ENCODE results near the gene CLIC5.

DNA sequence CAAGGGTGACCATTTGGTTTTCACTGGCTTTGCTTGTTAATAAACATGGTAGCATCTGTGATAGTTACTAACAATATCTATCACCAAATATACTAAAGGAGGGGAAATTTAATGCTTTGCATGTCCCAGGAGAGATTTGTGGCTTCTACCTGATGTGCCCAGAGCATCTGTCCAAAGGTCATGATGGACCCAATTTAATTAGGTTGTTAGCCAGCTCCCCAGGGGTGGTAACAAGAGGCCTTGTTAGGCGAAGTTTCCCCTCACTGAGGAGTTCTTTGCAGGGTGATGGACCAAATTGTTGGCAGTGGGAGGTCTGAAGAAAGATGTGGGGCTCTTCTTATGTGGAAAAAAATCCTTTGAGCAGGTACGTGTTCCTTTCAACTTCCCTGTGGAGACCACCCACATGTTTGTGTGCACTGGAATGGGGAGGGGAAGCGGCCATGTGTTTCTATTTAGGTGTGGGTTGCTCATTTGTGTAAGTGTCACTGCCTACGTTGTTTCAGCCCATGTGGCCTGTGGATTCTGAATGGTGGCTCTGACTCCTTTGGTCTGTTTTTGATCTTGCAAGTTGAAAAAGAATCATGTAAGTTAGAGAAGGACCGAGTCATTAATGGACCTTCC lies 137.6 kb downstream of the CLIC5 start:
- TF ChIP-seq CTCF (conservative IDR thresholded peaks at IDR 0.05; ENCODE audit: low read length) (no peak), EZH2phosphoT487 (IDR thresholded peaks at IDR 0.05; ENCODE audit: borderline replicate concordance) (no peak)
